Neural cell (in vitro differentiated cells): Measurements from ENCODE around the gene GPR82. TPM values are rescaled to one million over a fixed set of nuclear protein-coding genes. Genes with fewer than 3 reads are reported as not detected.

Experiments
- H2AFZ ChIP-seq: fragments of 200-600, 300-800 bp; sonication (generic), shearing (Covaris generic); 2 replicates; pipeline ENCODE4 v1.6.0; 2014; ENCODE audit warnings: low read depth, mild to moderate bottlenecking, antibody characterized with exemption, low read length, moderate library complexity
- H3F3A ChIP-seq: fragments of 200-600 bp; shearing (Covaris generic); 2 replicates; pipeline ENCODE4 v1.6.1; 2016; ENCODE audit warnings: mild to moderate bottlenecking, moderate library complexity, mixed read lengths, antibody characterized with exemption, low read length; ENCODE audit not compliant: insufficient read depth, poor library complexity, severe bottlenecking
- H3K27ac ChIP-seq: fragments of 200-600, 300-800 bp; sonication (generic), shearing (Covaris generic); 2 replicates; pipeline ENCODE4 v1.5.1; 2014; ENCODE audit warnings: mild to moderate bottlenecking, low read length, moderate library complexity
- H3K27me3 ChIP-seq: fragments of 300-800, 200-600 bp; sonication (generic), shearing (Covaris generic); 2 replicates; pipeline ENCODE4 v1.6.0; 2014; ENCODE audit warnings: mild to moderate bottlenecking, low read depth, low read length, moderate library complexity; ENCODE audit not compliant: insufficient read depth
- H3K36me3 ChIP-seq: fragments of 300-800, 200-600 bp; sonication (generic), shearing (Covaris generic); 2 replicates; pipeline ENCODE4 v1.5.1; 2014; ENCODE audit warnings: mild to moderate bottlenecking, antibody characterized with exemption, low read length, moderate library complexity; ENCODE audit not compliant: insufficient read depth
- H3K4me2 ChIP-seq: fragments of 300-800, 200-600 bp; sonication (generic), shearing (Covaris generic); 2 replicates; pipeline ENCODE4 v1.6.0; 2014; ENCODE audit warnings: mild to moderate bottlenecking, low read length
- H3K4me3 ChIP-seq: fragments of 300-800, 200-600 bp; sonication (generic), shearing (Covaris generic); 2 replicates; pipeline ENCODE4 v1.5.1; 2014; ENCODE audit warnings: mild to moderate bottlenecking, low read length, moderate library complexity
- H3K79me2 ChIP-seq: fragments of 200-600 bp; shearing (Covaris generic); replicated peaks from 2 replicates; pipeline ENCODE4 v1.6.0; 2014; ENCODE audit warnings: mild to moderate bottlenecking, low read length, moderate library complexity; ENCODE audit not compliant: insufficient read depth
- H3K9ac ChIP-seq: fragments of 300-800, 200-600 bp; sonication (generic), shearing (Covaris generic); 2 replicates; pipeline ENCODE4 v1.6.1; 2016; ENCODE audit warnings: mild to moderate bottlenecking, low read length, mixed read lengths
- H3K9me2 ChIP-seq: fragments of 200-600 bp; shearing (Covaris generic); 2 replicates; pipeline ENCODE4 v1.6.1; 2016; ENCODE audit warnings: mild to moderate bottlenecking, low read length, mixed read lengths; ENCODE audit not compliant: insufficient read depth
- H3K9me3 ChIP-seq: fragments of 200-600, 300-800 bp; sonication (generic), shearing (Covaris generic); 2 replicates; pipeline ENCODE4 v1.6.1; 2016; ENCODE audit warnings: mild to moderate bottlenecking, mixed run types, low read length, moderate library complexity, mixed read lengths
- H4K20me1 ChIP-seq: fragments of 200-600 bp; shearing (Covaris generic); 2 replicates; pipeline ENCODE4 v1.6.1; 2016; ENCODE audit warnings: mild to moderate bottlenecking, mixed run types; ENCODE audit not compliant: insufficient read depth
- EP300 ChIP-seq: fragments of 450-650 bp; conservative IDR thresholded peaks from 2 replicates; pipeline ENCODE4 v1.6.1; 2014; ENCODE audit warnings: antibody characterized with exemption, mild to moderate bottlenecking, moderate library complexity; ENCODE audit not compliant: poor library complexity, severe bottlenecking
- EZH2 ChIP-seq: fragments of 200-600, 300-800 bp; shearing (Covaris generic), sonication (generic); IDR thresholded peaks from 2 replicates; pipeline ENCODE4 v1.6.1; 2014; ENCODE audit warnings: antibody characterized with exemption, low read length, borderline replicate concordance, mild to moderate bottlenecking; ENCODE audit not compliant: insufficient read depth, poor library complexity, severe bottlenecking
- MXI1 ChIP-seq: fragments of 450-650 bp; conservative IDR thresholded peaks from 2 replicates; pipeline ENCODE4 v1.6.1; 2014; ENCODE audit warnings: antibody characterized with exemption, mild to moderate bottlenecking; ENCODE audit not compliant: poor library complexity, severe bottlenecking
- POLR2AphosphoS5 ChIP-seq: IDR thresholded peaks from 2 replicates; pipeline ENCODE4 v1.6.1; 2012
- RAD21 ChIP-seq: fragments of 450-650 bp; conservative IDR thresholded peaks from 2 replicates; pipeline ENCODE4 v1.6.1; 2014; ENCODE audit warnings: antibody characterized with exemption, mild to moderate bottlenecking, moderate library complexity
- SMC3 ChIP-seq: fragments of 450-650 bp; conservative IDR thresholded peaks from 2 replicates; pipeline ENCODE4 v1.6.1; 2014; ENCODE audit warnings: antibody characterized with exemption, mild to moderate bottlenecking, moderate library complexity; ENCODE audit not compliant: poor library complexity
- TAF1 ChIP-seq: IDR thresholded peaks from 2 replicates; pipeline ENCODE4 v1.6.1; 2012; ENCODE audit warnings: low read depth
- polyA plus RNA-seq: library from polyadenylated mRNA; depleted of rRNA; stranded (reverse); fragments of >200 nt; gene quantifications from 2 replicates; pipeline ENCODE4 v1.2.3, GENCODE V29; 2014
- TF ChIP-seq, protein P1 (sequence below): fragments of 450-650 bp; IDR thresholded peaks from 2 replicates; pipeline ENCODE4 v1.5.1; 2014; ENCODE audit warnings: antibody characterized with exemption, mild to moderate bottlenecking, moderate library complexity; ENCODE audit not compliant: poor library complexity, severe bottlenecking
- TF ChIP-seq, protein P2 (sequence below): IDR thresholded peaks from 2 replicates; pipeline ENCODE4 v1.6.1; 2012; ENCODE audit warnings: borderline replicate concordance

The GPR82 gene
- polyA plus RNA-seq, 1 donor from 2014 or later = not detected

DNA sequence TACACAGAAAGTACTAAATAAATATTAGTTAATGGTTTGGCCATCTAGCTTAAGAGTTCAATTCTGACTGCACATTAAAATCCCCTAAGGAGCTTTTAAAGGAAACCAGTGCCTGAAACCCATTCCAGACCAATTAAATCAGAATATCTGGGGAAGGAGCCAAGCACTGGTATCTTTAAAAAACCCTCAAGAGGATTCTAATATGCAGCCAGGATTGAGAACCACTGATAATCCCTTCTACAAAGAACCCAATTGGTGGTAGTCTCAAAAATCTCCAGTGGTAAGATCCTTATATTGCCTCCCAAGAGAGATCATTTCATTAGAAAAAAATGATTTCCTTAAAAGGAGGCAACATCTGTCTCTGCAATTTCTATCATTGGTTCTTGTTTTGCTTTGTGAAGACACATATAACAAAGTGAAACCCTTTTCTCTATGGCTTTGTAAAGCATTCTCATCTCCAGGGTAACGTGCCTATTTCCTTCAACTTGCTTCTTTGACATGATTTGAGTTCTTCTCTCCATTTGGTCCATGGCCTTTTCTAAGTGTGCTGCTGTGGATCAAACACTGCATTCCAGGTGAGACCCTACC lies 31.7 kb upstream of the GPR82 start:
- H3K9me3 ChIP-seq = no peaks in the 10 kb centered on the region

DNA sequence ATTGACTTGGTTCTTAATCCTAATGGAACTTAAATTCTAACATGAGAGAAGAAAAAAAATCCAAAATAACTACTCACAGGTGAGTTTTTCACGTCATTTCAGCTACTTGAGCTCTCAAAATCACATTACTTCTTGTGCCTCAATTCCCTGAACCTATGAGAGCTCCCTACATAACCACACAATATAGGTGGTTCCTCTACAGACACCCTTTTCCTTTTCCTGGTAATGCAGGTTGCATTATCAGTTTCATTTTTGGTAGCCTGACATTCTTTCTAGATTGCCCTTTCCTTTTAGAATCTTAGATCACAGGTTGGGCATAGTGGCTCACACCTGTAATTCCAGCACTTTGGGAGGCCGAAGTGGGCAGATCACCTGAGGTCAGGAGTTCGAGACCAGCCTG lies 31.0 kb upstream of the GPR82 start:
- TF ChIP-seq TAF1 (no peak), EP300 (no peak), RAD21 (no peak), MXI1 (no peak), POLR2AphosphoS5 (no peak), SMC3 (no peak), EZH2 (no peak)
- TF ChIP-seq, protein P1, sequence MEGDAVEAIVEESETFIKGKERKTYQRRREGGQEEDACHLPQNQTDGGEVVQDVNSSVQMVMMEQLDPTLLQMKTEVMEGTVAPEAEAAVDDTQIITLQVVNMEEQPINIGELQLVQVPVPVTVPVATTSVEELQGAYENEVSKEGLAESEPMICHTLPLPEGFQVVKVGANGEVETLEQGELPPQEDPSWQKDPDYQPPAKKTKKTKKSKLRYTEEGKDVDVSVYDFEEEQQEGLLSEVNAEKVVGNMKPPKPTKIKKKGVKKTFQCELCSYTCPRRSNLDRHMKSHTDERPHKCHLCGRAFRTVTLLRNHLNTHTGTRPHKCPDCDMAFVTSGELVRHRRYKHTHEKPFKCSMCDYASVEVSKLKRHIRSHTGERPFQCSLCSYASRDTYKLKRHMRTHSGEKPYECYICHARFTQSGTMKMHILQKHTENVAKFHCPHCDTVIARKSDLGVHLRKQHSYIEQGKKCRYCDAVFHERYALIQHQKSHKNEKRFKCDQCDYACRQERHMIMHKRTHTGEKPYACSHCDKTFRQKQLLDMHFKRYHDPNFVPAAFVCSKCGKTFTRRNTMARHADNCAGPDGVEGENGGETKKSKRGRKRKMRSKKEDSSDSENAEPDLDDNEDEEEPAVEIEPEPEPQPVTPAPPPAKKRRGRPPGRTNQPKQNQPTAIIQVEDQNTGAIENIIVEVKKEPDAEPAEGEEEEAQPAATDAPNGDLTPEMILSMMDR = no peak
- TF ChIP-seq, protein P2, sequence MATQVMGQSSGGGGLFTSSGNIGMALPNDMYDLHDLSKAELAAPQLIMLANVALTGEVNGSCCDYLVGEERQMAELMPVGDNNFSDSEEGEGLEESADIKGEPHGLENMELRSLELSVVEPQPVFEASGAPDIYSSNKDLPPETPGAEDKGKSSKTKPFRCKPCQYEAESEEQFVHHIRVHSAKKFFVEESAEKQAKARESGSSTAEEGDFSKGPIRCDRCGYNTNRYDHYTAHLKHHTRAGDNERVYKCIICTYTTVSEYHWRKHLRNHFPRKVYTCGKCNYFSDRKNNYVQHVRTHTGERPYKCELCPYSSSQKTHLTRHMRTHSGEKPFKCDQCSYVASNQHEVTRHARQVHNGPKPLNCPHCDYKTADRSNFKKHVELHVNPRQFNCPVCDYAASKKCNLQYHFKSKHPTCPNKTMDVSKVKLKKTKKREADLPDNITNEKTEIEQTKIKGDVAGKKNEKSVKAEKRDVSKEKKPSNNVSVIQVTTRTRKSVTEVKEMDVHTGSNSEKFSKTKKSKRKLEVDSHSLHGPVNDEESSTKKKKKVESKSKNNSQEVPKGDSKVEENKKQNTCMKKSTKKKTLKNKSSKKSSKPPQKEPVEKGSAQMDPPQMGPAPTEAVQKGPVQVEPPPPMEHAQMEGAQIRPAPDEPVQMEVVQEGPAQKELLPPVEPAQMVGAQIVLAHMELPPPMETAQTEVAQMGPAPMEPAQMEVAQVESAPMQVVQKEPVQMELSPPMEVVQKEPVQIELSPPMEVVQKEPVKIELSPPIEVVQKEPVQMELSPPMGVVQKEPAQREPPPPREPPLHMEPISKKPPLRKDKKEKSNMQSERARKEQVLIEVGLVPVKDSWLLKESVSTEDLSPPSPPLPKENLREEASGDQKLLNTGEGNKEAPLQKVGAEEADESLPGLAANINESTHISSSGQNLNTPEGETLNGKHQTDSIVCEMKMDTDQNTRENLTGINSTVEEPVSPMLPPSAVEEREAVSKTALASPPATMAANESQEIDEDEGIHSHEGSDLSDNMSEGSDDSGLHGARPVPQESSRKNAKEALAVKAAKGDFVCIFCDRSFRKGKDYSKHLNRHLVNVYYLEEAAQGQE = no peak
- Histone ChIP-seq H3K4me2 (no peak overlapping the region), H3K9me3 (no peaks in the 10 kb centered on the region), H4K20me1 (no peaks in the 10 kb centered on the region), H3K4me3 (no peak overlapping the region), H3K79me2 (no peaks in the 10 kb centered on the region), H3K9me2 (no peaks in the 10 kb centered on the region), H3K36me3 (no peaks in the 10 kb centered on the region), H3F3A (no peaks in the 10 kb centered on the region), H3K27ac (no peak overlapping the region), H2AFZ (no peak overlapping the region), H3K27me3 (no peaks in the 10 kb centered on the region), H3K9ac (no peak overlapping the region)

More for the DNA sequence above, 31.7 kb upstream of the GPR82 start:
- Histone ChIP-seq H3K9ac (no peak overlapping the region), H3F3A (no peaks in the 10 kb centered on the region), H4K20me1 (no peaks in the 10 kb centered on the region), H3K27ac (no peak overlapping the region), H3K4me2 (no peak overlapping the region), H3K27me3 (no peaks in the 10 kb centered on the region), H2AFZ (no peak overlapping the region), H3K4me3 (no peak overlapping the region), H3K79me2 (no peaks in the 10 kb centered on the region), H3K9me2 (no peaks in the 10 kb centered on the region), H3K36me3 (no peaks in the 10 kb centered on the region)
- TF ChIP-seq RAD21 (no peak), MXI1 (no peak), EP300 (no peak), SMC3 (no peak), EZH2 (no peak), TAF1 (no peak), POLR2AphosphoS5 (no peak)
- TF ChIP-seq, protein P1 = no peak
- TF ChIP-seq, protein P2 = no peak
